ENCODE data around the gene ADAT3.

GRCh38 chr19:1913781-1914577 is 8.8 kb downstream of the ADAT3 start:
- TF ChIP-seq RAD21 (conservative IDR thresholded peaks at IDR 0.05 in 1 of 2, IDR thresholded peaks at IDR 0.05 in 1 of 2) (no peak), POLR2A (IDR thresholded peaks at IDR 0.05; ENCODE audit: low read length) (no peak)
- TF ChIP-seq, protein P1, sequence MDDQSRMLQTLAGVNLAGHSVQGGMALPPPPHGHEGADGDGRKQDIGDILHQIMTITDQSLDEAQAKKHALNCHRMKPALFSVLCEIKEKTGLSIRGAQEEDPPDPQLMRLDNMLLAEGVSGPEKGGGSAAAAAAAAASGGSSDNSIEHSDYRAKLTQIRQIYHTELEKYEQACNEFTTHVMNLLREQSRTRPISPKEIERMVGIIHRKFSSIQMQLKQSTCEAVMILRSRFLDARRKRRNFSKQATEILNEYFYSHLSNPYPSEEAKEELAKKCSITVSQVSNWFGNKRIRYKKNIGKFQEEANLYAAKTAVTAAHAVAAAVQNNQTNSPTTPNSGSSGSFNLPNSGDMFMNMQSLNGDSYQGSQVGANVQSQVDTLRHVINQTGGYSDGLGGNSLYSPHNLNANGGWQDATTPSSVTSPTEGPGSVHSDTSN (IDR thresholded peaks at IDR 0.05) = no peak
- TF ChIP-seq, protein P2, sequence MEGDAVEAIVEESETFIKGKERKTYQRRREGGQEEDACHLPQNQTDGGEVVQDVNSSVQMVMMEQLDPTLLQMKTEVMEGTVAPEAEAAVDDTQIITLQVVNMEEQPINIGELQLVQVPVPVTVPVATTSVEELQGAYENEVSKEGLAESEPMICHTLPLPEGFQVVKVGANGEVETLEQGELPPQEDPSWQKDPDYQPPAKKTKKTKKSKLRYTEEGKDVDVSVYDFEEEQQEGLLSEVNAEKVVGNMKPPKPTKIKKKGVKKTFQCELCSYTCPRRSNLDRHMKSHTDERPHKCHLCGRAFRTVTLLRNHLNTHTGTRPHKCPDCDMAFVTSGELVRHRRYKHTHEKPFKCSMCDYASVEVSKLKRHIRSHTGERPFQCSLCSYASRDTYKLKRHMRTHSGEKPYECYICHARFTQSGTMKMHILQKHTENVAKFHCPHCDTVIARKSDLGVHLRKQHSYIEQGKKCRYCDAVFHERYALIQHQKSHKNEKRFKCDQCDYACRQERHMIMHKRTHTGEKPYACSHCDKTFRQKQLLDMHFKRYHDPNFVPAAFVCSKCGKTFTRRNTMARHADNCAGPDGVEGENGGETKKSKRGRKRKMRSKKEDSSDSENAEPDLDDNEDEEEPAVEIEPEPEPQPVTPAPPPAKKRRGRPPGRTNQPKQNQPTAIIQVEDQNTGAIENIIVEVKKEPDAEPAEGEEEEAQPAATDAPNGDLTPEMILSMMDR (IDR thresholded peaks at IDR 0.05) = no peak
